Left renal cortex interstitium (tissue), 4 donors: ENCODE results near the gene ST3GAL5. TPM values are rescaled to one million over a fixed set of nuclear protein-coding genes. Genes with fewer than 3 reads are reported as not detected.
"Not testable (repeated sequence)": the region's sequence is repeated elsewhere in the genome, so short reads cannot be mapped to it uniquely, and the experiment has no call there.

Experiments used
- DNase-seq, 4 donors: peaks; one replicate each; pipeline ENCODE4 v3.0.0-alpha.2; 2013; ENCODE audit warnings: low read depth in 4 of 4, low spot score in 2 of 4, missing footprints in 1 of 4
- polyA plus RNA-seq, 4 donors: library from polyadenylated mRNA; unstranded; fragments of 120-200 nt; gene quantifications; one replicate each; pipeline ENCODE4 v1.2.1, GENCODE V29; 2013; ENCODE audit not compliant: insufficient read length in 4 of 4

ST3GAL5 gene
- polyA plus RNA-seq, 4 donors = 9.5 to 12.6 (median 12.3) TPM

- no peak for DNase-seq
Observed at GRCh38 chr2:85840091-85840490, 48.7 kb downstream of the ST3GAL5 start.

- DNase-seq = no peak
Observed at GRCh38 chr2:85839461-85839860, 49.3 kb downstream of the ST3GAL5 start.

- no peak for DNase-seq
Observed at GRCh38 chr2:85838641-85839040, 50.1 kb downstream of the ST3GAL5 start.

- DNase-seq = no peak
Observed at GRCh38 chr2:85838181-85838580, 50.6 kb downstream of the ST3GAL5 start.

GRCh38 chr2:85834466-85834865 is 54.3 kb downstream of the ST3GAL5 start:
- no peak for DNase-seq

GRCh38 chr2:85831735-85832134 is 57.1 kb downstream of the ST3GAL5 start:
- DNase-seq = no peak

- DNase-seq = no peak
Observed at GRCh38 chr2:85830645-85831044, 58.1 kb downstream of the ST3GAL5 start.

- not testable (repeated sequence) for DNase-seq
Observed at GRCh38 chr2:85829394-85829793, 59.4 kb downstream of the ST3GAL5 start.

GRCh38 chr2:85828725-85829124 is 60.1 kb downstream of the ST3GAL5 start:
- DNase-seq = no peak

GRCh38 chr2:85827879-85828569 is 60.8 kb downstream of the ST3GAL5 start:
- no peak for DNase-seq

GRCh38 chr2:85826990-85827878 is 61.6 kb downstream of the ST3GAL5 start:
- peak in 3 of 4 donors; percentile 37 to 41 (median 40) for DNase-seq

GRCh38 chr2:85823951-85824350 is 64.8 kb downstream of the ST3GAL5 start:
- no peak for DNase-seq

- no peak for DNase-seq
Observed at GRCh38 chr2:85822766-85823165, 66.0 kb downstream of the ST3GAL5 start.

- DNase-seq = no peak
Observed at GRCh38 chr2:85819811-85820510, 68.8 kb downstream of the ST3GAL5 start.

GRCh38 chr2:85814802-85815550 is 73.8 kb downstream of the ST3GAL5 start:
- no peak for DNase-seq

GRCh38 chr2:85813982-85814801 is 74.6 kb downstream of the ST3GAL5 start:
- peak in 3 of 4 donors; percentile 67 to 79 (median 71) for DNase-seq

- DNase-seq = no peak
Observed at GRCh38 chr2:85813211-85813981, 75.4 kb downstream of the ST3GAL5 start.

GRCh38 chr2:85812094-85812735 is 76.6 kb downstream of the ST3GAL5 start:
- no peak for DNase-seq
